Measurements from ENCODE around the gene GRIK3. TPM values are rescaled to one million over a fixed set of nuclear protein-coding genes. Genes with fewer than 3 reads are reported as not detected.

The GRIK3 gene
- total RNA-seq, 1 experiment from 2014 or later, result 5.5 TPM

DNA sequence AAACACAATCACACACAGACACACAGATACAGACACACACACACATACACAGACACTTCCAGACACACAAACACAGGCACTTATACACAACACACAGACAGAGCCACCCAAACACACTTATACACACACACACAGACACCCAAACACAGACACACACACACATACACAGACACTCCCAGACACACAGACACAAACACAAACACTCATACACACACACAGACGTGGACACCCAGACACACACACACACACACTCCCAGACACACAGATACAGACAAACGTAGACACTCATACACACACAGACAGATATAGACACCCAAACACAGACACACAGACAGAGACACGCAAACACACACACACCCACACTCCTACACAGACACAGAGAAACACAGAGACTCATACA lies 272.1 kb downstream of the GRIK3 start:
- Mint-ChIP-seq H3K4me1 (peaks cover 18% of the 10 kb centered on the region), H3K9me3 (peaks cover 8% of the 10 kb centered on the region), H3K4me3 (no peak overlapping the region), H3K36me3 (peaks cover 3% of the 10 kb centered on the region), H3K27ac (no peak overlapping the region), H3K27me3 (ENCODE audit: low read depth) (peaks cover 5% of the 10 kb centered on the region)
- TF ChIP-seq, protein P1, sequence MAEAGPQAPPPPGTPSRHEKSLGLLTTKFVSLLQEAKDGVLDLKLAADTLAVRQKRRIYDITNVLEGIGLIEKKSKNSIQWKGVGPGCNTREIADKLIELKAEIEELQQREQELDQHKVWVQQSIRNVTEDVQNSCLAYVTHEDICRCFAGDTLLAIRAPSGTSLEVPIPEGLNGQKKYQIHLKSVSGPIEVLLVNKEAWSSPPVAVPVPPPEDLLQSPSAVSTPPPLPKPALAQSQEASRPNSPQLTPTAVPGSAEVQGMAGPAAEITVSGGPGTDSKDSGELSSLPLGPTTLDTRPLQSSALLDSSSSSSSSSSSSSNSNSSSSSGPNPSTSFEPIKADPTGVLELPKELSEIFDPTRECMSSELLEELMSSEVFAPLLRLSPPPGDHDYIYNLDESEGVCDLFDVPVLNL (CRISPR knock-in tag; IDR thresholded peaks at IDR 0.05; ENCODE audit: borderline replicate concordance, low read depth), result no peak
- TF ChIP-seq, protein P2, sequence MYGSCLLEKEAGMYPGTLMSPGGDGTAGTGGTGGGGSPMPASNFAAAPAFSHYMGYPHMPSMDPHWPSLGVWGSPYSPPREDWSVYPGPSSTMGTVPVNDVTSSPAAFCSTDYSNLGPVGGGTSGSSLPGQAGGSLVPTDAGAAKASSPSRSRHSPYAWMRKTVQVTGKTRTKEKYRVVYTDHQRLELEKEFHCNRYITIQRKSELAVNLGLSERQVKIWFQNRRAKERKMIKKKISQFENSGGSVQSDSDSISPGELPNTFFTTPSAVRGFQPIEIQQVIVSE (CRISPR knock-in tag; IDR thresholded peaks at IDR 0.05; ENCODE audit: borderline replicate concordance), result no peak
- TF ChIP-seq NR1H2 (CRISPR knock-in tag; IDR thresholded peaks at IDR 0.05) (no peak), JAZF1 (CRISPR knock-in tag; IDR thresholded peaks at IDR 0.05) (no peak), HMGA2 (CRISPR knock-in tag; IDR thresholded peaks at IDR 0.05) (no peak), ZNF423 (CRISPR knock-in tag; IDR thresholded peaks at IDR 0.05) (no peak), FOXJ3 (CRISPR knock-in tag; IDR thresholded peaks at IDR 0.05; ENCODE audit: borderline replicate concordance) (no peak), ARID4B (CRISPR knock-in tag; IDR thresholded peaks at IDR 0.05; ENCODE audit: borderline replicate concordance) (no peak)
- TF ChIP-seq, protein P3, sequence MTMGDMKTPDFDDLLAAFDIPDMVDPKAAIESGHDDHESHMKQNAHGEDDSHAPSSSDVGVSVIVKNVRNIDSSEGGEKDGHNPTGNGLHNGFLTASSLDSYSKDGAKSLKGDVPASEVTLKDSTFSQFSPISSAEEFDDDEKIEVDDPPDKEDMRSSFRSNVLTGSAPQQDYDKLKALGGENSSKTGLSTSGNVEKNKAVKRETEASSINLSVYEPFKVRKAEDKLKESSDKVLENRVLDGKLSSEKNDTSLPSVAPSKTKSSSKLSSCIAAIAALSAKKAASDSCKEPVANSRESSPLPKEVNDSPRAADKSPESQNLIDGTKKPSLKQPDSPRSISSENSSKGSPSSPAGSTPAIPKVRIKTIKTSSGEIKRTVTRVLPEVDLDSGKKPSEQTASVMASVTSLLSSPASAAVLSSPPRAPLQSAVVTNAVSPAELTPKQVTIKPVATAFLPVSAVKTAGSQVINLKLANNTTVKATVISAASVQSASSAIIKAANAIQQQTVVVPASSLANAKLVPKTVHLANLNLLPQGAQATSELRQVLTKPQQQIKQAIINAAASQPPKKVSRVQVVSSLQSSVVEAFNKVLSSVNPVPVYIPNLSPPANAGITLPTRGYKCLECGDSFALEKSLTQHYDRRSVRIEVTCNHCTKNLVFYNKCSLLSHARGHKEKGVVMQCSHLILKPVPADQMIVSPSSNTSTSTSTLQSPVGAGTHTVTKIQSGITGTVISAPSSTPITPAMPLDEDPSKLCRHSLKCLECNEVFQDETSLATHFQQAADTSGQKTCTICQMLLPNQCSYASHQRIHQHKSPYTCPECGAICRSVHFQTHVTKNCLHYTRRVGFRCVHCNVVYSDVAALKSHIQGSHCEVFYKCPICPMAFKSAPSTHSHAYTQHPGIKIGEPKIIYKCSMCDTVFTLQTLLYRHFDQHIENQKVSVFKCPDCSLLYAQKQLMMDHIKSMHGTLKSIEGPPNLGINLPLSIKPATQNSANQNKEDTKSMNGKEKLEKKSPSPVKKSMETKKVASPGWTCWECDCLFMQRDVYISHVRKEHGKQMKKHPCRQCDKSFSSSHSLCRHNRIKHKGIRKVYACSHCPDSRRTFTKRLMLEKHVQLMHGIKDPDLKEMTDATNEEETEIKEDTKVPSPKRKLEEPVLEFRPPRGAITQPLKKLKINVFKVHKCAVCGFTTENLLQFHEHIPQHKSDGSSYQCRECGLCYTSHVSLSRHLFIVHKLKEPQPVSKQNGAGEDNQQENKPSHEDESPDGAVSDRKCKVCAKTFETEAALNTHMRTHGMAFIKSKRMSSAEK (CRISPR knock-in tag; IDR thresholded peaks at IDR 0.05; ENCODE audit: borderline replicate concordance), result no peak
- TF ChIP-seq, protein P4, sequence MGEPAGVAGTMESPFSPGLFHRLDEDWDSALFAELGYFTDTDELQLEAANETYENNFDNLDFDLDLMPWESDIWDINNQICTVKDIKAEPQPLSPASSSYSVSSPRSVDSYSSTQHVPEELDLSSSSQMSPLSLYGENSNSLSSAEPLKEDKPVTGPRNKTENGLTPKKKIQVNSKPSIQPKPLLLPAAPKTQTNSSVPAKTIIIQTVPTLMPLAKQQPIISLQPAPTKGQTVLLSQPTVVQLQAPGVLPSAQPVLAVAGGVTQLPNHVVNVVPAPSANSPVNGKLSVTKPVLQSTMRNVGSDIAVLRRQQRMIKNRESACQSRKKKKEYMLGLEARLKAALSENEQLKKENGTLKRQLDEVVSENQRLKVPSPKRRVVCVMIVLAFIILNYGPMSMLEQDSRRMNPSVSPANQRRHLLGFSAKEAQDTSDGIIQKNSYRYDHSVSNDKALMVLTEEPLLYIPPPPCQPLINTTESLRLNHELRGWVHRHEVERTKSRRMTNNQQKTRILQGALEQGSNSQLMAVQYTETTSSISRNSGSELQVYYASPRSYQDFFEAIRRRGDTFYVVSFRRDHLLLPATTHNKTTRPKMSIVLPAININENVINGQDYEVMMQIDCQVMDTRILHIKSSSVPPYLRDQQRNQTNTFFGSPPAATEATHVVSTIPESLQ (CRISPR knock-in tag; IDR thresholded peaks at IDR 0.05), result no peak
- TF ChIP-seq, protein P5, sequence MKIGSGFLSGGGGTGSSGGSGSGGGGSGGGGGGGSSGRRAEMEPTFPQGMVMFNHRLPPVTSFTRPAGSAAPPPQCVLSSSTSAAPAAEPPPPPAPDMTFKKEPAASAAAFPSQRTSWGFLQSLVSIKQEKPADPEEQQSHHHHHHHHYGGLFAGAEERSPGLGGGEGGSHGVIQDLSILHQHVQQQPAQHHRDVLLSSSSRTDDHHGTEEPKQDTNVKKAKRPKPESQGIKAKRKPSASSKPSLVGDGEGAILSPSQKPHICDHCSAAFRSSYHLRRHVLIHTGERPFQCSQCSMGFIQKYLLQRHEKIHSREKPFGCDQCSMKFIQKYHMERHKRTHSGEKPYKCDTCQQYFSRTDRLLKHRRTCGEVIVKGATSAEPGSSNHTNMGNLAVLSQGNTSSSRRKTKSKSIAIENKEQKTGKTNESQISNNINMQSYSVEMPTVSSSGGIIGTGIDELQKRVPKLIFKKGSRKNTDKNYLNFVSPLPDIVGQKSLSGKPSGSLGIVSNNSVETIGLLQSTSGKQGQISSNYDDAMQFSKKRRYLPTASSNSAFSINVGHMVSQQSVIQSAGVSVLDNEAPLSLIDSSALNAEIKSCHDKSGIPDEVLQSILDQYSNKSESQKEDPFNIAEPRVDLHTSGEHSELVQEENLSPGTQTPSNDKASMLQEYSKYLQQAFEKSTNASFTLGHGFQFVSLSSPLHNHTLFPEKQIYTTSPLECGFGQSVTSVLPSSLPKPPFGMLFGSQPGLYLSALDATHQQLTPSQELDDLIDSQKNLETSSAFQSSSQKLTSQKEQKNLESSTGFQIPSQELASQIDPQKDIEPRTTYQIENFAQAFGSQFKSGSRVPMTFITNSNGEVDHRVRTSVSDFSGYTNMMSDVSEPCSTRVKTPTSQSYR (CRISPR knock-in tag; IDR thresholded peaks at IDR 0.05), result no peak
- CTCF ChIA-PET, result no interaction called here
- ATAC-seq (no peak), DNase-seq (ENCODE audit: low spot score) (no peak)
- POLR2A ChIA-PET, result interaction anchor here (0.7 kb wide), 2 partner anchors 633 to 1265 kb away, joined by 3 to 4 read pairs; no protein-coding TSS in a partner anchor

Measured in WTC11 (cell line).